Peyer's patch (tissue), 4 donors: ENCODE results near the gene NIPSNAP2. TPM values are rescaled to one million over a fixed set of nuclear protein-coding genes. Genes with fewer than 3 reads are reported as not detected.
"Not testable (repeated sequence)": the region's sequence is repeated elsewhere in the genome, so short reads cannot be mapped to it uniquely, and the experiment has no call there.

Experiments used
- DNase-seq, 3 donors: peaks; one replicate each; pipeline ENCODE4 v3.0.0-alpha.2; 2017 to 2019
- H3K27ac ChIP-seq, 4 donors: fragments of 200-600 bp; sonication (generic); one replicate each; pipeline ENCODE4 v1.5.1; 2016 to 2019
- H3K27me3 ChIP-seq, 2 donors: fragments of 200-600 bp; sonication (generic); one replicate each; pipeline ENCODE4 v1.5.1; 2019
- H3K36me3 ChIP-seq, 3 donors: fragments of 200-600 bp; sonication (generic); one replicate each; pipeline ENCODE4 v1.5.1; 2016 to 2019
- H3K4me1 ChIP-seq, 4 donors: fragments of 200-600 bp; sonication (generic); one replicate each; pipeline ENCODE4 v1.5.1; 2016 to 2019
- H3K4me3 ChIP-seq, 4 donors: fragments of 200-600 bp; sonication (generic); 1 replicate in 3 of 4; 2 replicates in 1 of 4; pipeline ENCODE4 v1.5.1; 2016 to 2019; ENCODE audit warnings: mild to moderate bottlenecking in 1 of 4
- H3K9me3 ChIP-seq, 4 donors: fragments of 200-600 bp; sonication (generic); one replicate each; pipeline ENCODE4 v1.5.1; 2016 to 2019; ENCODE audit warnings: mild to moderate bottlenecking in 1 of 4
- POLR2A ChIP-seq, 2 donors: fragments of 450-650 bp; IDR thresholded peaks; one replicate each; pipeline ENCODE4 v1.5.1; 2017; ENCODE audit warnings: antibody characterized with exemption in 2 of 2, mild to moderate bottlenecking in 2 of 2, moderate library complexity in 2 of 2
- total RNA-seq, 4 donors: library from RNA; depleted of rRNA; stranded (reverse); fragments of >200 nt; gene quantifications; one replicate each; pipeline ENCODE4 v1.1.0, GENCODE V29; 2016
- TF ChIP-seq, protein P1 (sequence below), 6 experiments: fragments of 450-650 bp in 4 of 6; fragments of 200-600 bp in 2 of 6; sonication (generic) in 1 of 6; IDR thresholded peaks; one replicate each; pipeline ENCODE4 v1.5.1; 2017 to 2019; ENCODE audit warnings: antibody characterized with exemption in 6 of 6, mild to moderate bottlenecking in 3 of 6, moderate library complexity in 1 of 6

NIPSNAP2 gene
- total RNA-seq, 4 donors from 2014 or later = 37.5 to 87.5 (median 54.2) TPM

GRCh38 chr7:56007167-56007652 lies 42.8 kb downstream of the NIPSNAP2 start:
- H3K4me1 ChIP-seq = no peaks in the 10 kb centered on the region
- no peak for DNase-seq
- TF ChIP-seq, protein P1, sequence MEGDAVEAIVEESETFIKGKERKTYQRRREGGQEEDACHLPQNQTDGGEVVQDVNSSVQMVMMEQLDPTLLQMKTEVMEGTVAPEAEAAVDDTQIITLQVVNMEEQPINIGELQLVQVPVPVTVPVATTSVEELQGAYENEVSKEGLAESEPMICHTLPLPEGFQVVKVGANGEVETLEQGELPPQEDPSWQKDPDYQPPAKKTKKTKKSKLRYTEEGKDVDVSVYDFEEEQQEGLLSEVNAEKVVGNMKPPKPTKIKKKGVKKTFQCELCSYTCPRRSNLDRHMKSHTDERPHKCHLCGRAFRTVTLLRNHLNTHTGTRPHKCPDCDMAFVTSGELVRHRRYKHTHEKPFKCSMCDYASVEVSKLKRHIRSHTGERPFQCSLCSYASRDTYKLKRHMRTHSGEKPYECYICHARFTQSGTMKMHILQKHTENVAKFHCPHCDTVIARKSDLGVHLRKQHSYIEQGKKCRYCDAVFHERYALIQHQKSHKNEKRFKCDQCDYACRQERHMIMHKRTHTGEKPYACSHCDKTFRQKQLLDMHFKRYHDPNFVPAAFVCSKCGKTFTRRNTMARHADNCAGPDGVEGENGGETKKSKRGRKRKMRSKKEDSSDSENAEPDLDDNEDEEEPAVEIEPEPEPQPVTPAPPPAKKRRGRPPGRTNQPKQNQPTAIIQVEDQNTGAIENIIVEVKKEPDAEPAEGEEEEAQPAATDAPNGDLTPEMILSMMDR (IDR thresholded peaks at IDR 0.05) = no peak
- TF ChIP-seq POLR2A (IDR thresholded peaks at IDR 0.05) = no peak
- no peak overlapping the region for H3K4me3 ChIP-seq
- no peaks in the 10 kb centered on the region for H3K9me3 ChIP-seq
- no peak overlapping the region for H3K27ac ChIP-seq
- H3K27me3 ChIP-seq = no peaks in the 10 kb centered on the region
- no peaks in the 10 kb centered on the region for H3K36me3 ChIP-seq

DNA sequence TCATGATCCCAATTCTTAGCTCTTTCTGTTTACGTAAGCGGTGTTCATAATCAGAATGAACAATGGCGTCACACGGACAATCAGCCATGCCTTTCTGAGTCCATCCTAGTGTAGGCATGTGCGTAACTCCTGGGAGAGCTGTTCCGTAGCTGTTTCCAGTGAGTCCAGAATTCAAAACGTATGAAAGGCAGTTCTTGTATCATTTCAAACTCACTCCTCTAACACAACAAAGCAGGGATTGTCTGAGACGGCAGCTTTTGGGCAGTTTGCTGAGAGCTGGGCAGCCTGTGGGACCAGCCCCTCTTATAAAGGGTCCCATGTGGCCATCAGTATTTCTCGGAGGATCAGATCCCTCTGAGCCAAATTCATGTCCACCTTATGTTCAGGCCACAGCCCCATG lies 43.5 kb downstream of the NIPSNAP2 start:
- Histone ChIP-seq H3K27me3 (no peaks in the 10 kb centered on the region), H3K4me3 (no peak overlapping the region), H3K27ac (no peak overlapping the region), H3K9me3 (no peaks in the 10 kb centered on the region), H3K36me3 (no peaks in the 10 kb centered on the region), H3K4me1 (no peaks in the 10 kb centered on the region)
- TF ChIP-seq, protein P1 (IDR thresholded peaks at IDR 0.05) = no peak
- no peak for TF ChIP-seq POLR2A (IDR thresholded peaks at IDR 0.05)
- no peak for DNase-seq

DNA sequence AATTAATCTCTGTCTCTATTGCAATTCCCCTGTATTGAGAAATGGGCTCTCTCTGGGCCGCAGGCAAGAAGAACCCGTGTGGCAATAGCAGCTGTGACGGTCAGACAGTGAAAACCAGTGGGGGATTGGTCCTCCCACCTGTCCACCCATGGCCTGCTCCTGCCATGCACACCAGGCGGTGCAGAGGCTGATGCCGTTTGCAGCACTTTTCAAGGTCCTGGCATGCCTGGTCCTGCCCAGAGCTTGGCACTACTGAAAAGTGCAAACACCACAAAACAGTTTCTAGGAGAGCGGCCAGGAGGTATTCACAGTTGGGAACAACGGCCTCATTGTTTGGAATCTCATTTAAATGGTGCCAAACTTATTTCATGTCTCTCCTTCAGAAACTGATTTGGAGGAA lies 45.3 kb downstream of the NIPSNAP2 start:
- Histone ChIP-seq H3K4me3 (no peak overlapping the region), H3K9me3 (no peaks in the 10 kb centered on the region), H3K4me1 (no peaks in the 10 kb centered on the region), H3K27me3 (no peaks in the 10 kb centered on the region), H3K27ac (no peak overlapping the region), H3K36me3 (no peaks in the 10 kb centered on the region)
- no peak for TF ChIP-seq POLR2A (IDR thresholded peaks at IDR 0.05)
- TF ChIP-seq, protein P1 (IDR thresholded peaks at IDR 0.05) = no peak
- DNase-seq = no peak

- not testable (repeated sequence) for H3K27me3 ChIP-seq, H3K4me3 ChIP-seq, H3K36me3 ChIP-seq, H3K9me3 ChIP-seq, DNase-seq, H3K27ac ChIP-seq, H3K4me1 ChIP-seq
Measured at GRCh38 chr7:56017015-56017414, 52.6 kb downstream of the NIPSNAP2 start.

GRCh38 chr7:56019501-56019900 lies 55.1 kb downstream of the NIPSNAP2 start:
- DNase-seq = no peak
- Histone ChIP-seq H3K36me3 (no peaks in the 10 kb centered on the region), H3K9me3 (no peaks in the 10 kb centered on the region), H3K27ac (no peak overlapping the region), H3K27me3 (no peaks in the 10 kb centered on the region), H3K4me1 (no peaks in the 10 kb centered on the region), H3K4me3 (no peak overlapping the region)
- no peak for TF ChIP-seq POLR2A (IDR thresholded peaks at IDR 0.05)
- TF ChIP-seq, protein P1 (IDR thresholded peaks at IDR 0.05) = no peak

- no peaks in the 10 kb centered on the region for H3K36me3 ChIP-seq
Measured at GRCh38 chr7:56023500-56023899, 59.1 kb downstream of the NIPSNAP2 start.

More at GRCh38 chr7:56023500-56023899, 59.1 kb downstream of the NIPSNAP2 start:
- TF ChIP-seq, protein P1 (IDR thresholded peaks at IDR 0.05) = no peak
- no peak for TF ChIP-seq POLR2A (IDR thresholded peaks at IDR 0.05)
- Histone ChIP-seq H3K27ac (no peak overlapping the region), H3K4me1 (peaks cover 0 to 2% (median 0%) of the 10 kb centered on the region in 4 donors), H3K4me3 (no peak overlapping the region), H3K9me3 (no peaks in the 10 kb centered on the region), H3K27me3 (no peaks in the 10 kb centered on the region)
- DNase-seq = no peak
